Suppressor macrophage treated with lipopolysaccharide for 1 hour (primary cell): ENCODE measurements around the gene FUT2.

Experiments used
- DNase-seq, 3 donors: peaks; one replicate each; pipeline ENCODE4 v3.0.0-alpha.2; 2020 to 2022

Gene FUT2

DNA sequence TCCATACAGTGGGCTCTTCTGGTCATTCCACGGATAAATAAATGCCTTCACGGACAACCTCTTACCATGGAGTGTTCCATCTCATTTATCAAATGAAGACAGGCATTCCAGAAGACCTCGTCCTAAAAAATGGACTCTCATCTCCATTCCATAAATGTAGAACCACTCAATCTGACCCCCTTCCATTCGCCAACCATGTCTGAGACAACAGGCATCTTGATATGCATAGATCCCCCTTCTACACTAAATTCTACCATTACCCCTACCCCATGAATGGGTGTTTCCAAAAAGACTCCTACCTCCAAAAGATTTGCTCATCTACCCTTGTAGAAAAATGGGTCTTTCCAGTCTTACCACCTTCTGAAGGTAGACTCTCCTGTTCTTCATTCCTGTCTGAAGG is 35.7 kb downstream of the FUT2 start:
- no peak for DNase-seq

- no peak for DNase-seq
These were observed 38.9 kb downstream of the FUT2 start for GRCh38 chr19:48734625-48735024.

- DNase-seq, result no peak
These were observed 39.4 kb downstream of the FUT2 start for GRCh38 chr19:48735031-48735615.

DNA sequence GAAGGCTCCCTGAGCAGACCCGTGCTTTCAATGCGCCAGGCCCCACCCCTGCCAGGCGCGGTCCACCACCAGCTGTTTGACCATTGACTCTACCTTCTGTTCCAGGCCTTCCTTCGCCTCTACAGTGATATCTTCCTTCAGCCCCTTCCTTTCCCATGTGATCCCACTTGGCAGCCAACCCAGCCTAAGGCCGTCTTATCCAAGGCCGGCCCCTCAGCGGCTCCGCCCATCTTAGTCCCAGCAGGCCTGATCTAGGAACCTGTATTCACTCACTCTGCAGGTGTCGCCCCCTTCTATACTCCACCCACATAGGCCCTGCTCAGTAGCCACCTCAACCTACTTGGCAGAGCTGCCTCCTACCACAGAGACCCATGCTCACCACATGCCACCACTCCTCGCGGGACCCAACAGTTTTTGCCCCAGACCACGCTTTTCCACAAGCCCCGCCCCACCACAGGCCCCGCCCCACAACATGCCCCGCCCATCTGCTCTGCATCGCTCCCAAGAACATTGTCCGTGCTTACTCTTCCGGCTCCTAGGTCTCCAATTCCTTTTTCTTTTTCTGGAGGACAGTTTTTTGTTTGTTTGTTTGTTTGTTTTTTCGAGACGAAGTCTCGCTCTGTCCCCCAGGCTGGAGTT is 41.7 kb downstream of the FUT2 start:
- no peak for DNase-seq

- DNase-seq, result peak; percentile 85 to 98 (median 92)
These were observed 43.0 kb downstream of the FUT2 start for GRCh38 chr19:48738557-48739403.

- DNase-seq, result peak in 2 of 3 donors; percentile 20 to 32
These were observed 43.8 kb downstream of the FUT2 start for GRCh38 chr19:48739404-48740163.

- no peak for DNase-seq
These were observed 44.6 kb downstream of the FUT2 start, which contains the start of gene RASIP1 for GRCh38 chr19:48740164-48740972. Gene RASIP1, minus strand, starts transcription at chr19:48740610. Its CDS starts 328 bp downstream, at chr19:48740282.

DNA sequence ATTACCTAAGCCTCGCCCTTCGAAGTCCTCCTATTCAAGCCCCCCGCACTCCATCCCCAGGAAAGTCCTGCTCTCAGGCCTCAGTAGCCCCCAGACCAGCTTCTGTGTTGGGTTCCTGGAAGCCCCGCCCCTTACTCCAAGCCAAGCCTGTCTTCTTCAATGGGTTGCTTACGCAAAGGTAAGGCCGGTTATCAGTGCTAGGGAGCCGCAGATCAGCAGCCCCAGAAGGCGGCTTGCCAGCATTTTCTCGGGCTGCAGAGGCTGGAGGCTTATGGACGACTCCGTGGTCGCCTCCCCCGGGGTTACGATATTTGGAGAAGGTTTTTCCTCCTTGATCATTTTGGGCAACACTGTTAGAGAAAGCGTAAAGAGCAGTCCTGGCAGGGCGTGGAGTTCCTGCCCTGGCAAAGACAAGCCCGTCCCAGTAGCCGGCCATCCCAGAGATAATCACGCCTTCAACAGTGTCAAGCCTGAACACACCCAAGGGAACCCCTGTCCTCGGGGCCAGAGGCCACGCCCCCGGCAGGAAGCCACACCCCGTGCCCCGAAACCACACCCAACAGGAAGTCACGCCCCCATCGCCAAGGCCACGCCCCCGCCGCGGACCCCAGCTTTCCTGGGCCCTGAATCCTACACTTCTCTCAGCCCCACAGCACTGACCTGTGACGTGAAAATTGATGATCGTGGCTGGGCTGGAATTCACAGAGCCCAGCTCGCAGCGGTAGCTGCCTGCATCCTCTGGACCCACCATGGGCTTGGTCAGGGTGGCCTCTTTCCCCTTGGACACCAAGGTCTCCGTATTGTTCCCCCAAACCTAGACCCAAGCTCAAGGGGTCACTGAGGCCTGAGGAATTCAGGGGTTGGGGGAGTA is 45.6 kb downstream of the FUT2 start:
- DNase-seq, result peak in 1 of 3 donors; percentile 44

DNA sequence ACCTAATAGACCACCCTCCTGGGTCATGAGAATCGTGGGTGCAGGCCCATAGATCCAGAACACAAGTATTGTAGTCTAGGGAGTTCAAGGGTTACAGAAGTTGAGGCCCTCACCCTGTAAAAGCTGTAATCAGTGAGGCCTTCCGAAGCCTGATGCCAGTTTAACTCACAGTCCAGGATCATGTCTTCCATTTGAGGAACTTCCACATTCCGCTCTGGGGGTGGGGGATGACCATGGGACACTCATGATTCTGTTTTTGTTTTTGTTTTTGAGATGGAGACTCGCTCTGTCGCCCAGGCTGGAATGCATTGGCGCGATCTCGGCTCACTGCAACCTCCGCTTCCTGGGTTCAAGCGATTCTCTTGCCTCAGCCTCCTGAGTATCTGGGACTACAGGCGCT is 46.3 kb downstream of the FUT2 start:
- peak; percentile 74 to 77 (median 75) for DNase-seq

DNA sequence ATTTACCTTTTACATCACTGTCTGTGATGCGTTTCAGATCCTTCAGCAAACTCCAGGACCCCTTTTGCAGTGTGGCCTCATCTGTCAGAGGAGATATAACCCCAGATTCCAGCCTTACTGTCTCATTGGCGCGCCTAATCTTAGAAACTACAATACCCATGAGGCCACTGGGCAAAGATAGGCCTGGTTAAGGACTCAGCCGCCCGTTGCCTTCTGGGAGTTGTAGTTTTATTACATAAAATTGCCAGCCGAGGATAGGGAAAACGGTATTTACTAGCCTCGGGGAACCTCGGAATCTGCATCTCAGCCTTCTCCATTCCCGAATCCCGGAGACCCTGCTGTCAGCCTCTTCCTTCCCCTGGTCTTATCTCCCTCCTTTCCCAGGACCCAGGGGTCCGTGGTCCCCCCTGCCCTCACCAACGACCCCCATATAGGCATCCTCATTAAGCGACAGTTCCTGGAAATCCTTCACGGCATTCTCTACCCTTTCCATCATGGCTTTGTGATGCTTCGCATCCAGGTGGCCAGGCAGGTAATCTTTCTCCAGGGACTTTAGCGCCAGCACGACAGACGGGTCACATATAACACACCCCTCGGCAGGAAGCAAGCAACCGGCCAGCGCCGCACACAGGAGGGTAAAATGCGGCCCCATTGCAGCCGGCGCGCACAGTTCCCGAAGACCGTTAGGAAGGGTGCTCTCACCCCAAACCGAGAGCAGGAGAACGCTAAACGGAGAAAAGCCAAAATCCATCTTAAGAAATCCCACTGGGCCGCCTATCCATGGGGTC is 49.6 kb downstream of the FUT2 start:
- DNase-seq, result peak; percentile 79 to 84 (median 81)

DNA sequence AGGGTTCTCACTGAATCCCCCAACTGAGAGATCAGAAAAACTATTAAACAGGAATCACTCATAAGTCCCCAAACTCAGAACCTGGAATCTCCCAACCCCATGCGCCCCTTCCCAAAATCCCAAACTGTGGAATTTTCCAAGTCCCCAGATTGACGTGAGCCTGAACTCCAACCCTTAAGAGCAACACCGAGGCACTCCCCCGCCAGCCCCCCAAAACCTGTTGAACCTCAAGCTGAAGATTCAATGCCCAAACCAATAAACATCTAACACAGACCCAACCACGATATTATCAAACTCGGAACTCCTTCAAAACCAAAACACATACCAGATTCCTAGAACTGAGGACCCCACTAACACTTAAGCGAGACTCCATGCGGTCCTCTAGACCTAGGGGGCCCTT is 50.3 kb downstream of the FUT2 start:
- no peak for DNase-seq

GRCh38 chr19:48746738-48747575 is 51.2 kb downstream of the FUT2 start, which contains the start of gene IZUMO1:
Gene IZUMO1, minus strand, starts transcription at chr19:48746909. Its CDS starts 1,050 bp downstream, at chr19:48745859.
- peak; percentile 93 to 94 (median 93) for DNase-seq

DNA sequence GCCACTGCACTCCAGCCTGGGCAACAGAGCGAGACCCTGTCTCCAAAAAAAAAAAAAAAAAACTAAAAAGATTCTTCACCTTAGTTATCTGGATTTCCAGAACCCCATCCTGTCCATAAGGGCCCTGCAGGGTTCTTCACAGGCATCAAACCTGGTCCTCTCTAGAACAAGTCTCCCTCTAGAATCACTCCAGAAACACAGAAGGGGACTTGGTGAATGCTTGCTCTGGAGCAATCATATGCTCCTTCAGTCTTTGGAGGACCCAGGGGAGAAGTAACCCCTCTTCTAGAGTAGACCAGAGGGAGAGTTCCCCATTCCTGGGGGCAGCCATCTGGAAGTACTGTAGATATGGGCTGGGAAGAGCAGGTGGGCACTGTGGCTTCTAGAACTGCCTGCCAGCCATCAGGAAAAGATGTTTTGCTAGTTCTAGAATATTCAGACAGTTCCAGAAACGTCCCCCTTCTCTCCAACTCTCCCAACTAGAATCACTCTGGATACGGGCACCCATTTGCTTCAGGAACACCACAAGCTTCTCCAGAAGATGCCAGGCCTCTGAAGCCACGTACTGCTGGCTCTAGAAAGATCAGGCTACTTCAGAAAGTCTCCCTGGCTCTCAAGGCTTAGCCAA is 53.9 kb downstream of the FUT2 start:
- DNase-seq, result no peak

- DNase-seq, result no peak
These were observed 54.6 kb downstream of the FUT2 start for GRCh38 chr19:48750351-48750750.

DNA sequence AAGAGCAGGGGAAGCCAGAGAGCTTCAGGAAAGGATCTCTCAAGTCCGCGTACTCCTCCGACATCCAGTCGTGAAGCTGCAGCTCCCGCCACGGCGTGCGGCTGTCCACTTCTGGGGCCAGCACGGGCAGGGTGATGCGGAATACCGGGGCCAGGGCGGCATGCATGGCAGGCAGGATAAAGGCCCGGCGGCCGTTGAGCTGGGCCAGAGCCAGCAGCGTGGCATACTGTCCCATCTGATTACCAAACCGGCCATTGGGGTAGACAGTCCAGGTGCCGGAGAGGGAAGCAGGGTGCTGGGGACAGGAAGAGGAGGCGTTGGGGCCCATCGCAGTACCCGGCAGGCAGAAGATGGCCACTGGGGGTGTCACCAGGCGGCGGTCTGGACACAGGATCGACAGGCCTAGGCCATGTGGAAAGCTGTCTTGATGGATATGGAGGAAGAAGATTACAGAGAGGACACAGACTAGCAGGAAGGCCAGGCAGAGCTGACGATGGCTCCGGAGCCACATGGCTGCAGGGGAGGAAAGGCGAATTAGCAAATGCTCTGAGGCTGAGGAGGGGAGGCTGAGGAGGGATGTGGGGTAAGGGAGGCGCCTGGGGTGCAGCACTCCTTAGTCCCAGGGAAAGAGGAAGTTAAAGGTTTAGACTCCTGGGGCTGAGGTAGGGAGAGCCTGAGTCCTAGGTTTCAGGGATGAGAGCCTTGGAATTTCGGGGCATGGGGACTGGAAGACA is 55.2 kb downstream of the FUT2 start:
- DNase-seq, result no peak

DNA sequence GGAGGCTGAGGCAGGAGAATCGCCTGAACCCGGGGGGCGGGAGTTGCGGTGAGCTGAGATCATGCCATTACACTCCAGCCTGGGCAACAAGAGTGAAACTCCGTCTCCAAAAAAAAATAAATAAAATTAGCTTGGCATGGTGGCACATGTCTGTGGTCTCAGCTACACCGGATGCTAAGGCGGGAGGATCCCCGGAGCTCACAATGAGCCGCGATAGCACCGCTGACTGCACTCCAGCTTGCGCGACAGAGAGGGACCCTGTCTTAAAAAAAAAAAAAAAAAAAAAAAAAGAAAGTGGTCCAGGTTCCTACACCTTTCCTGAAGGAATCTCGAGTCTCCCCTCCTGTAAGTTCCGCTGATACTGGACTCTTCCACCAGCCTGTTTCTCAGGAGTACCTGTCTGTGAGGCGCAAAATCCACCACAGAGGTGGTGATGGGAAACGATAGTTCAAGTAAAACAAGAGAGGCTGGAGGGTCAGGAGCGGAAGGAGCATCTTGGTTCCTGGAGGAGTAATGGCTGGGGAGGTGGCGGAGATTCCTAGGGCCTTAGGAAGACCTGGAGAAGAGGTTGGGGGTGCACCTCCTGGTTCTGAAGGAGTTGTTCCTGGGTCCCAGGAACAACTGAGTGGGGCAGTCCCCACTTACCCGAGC is 56.2 kb downstream of the FUT2 start:
- no peak for DNase-seq
